Activated B cell treated with CpG ODN at 0.5 μM for 24 hours (primary cell): Measurements from ENCODE around the gene HDAC10. TPM values are rescaled to one million over a fixed set of nuclear protein-coding genes. Genes with fewer than 3 reads are reported as not detected.

Experiments
- ATAC-seq: fragments of 200-7000 bp; cut with Tn5 transposase; one replicate; pipeline ENCODE4 v1.10.0; 2021; ENCODE audit warnings: low read depth, mild to moderate bottlenecking, moderate library complexity
- CTCF ChIA-PET: fragments of 350-600 bp; sonication (Branson Sonifier 250); formaldehyde crosslinking; loops from one replicate; lab custom pipeline; 2021; ENCODE audit warnings: antibody characterized with exemption; lab: Charles Lee
- POLR2A ChIA-PET: fragments of 350-600 bp; sonication (Branson Sonifier 250); formaldehyde crosslinking; loops from one replicate; lab custom pipeline; 2021; ENCODE audit warnings: antibody characterized with exemption; lab: Charles Lee
- DNase-seq: peaks from one replicate; pipeline ENCODE4 v3.0.0; 2022
- H3K27ac Mint-ChIP-seq: one replicate; pipeline ENCODE4 v1.8.0; 2020; ENCODE audit warnings: mixed read lengths
- H3K27me3 Mint-ChIP-seq: one replicate; pipeline ENCODE4 v1.8.0; 2021; ENCODE audit warnings: mixed read lengths
- H3K36me3 Mint-ChIP-seq: one replicate; pipeline ENCODE4 v1.8.0; 2021; ENCODE audit warnings: low read depth, mixed read lengths
- H3K4me1 Mint-ChIP-seq: one replicate; pipeline ENCODE4 v1.8.0; 2021; ENCODE audit warnings: mixed read lengths
- H3K4me3 Mint-ChIP-seq: one replicate; pipeline ENCODE4 v1.8.0; 2020; ENCODE audit warnings: mild to moderate bottlenecking, mixed read lengths
- H3K9me3 Mint-ChIP-seq: one replicate; pipeline ENCODE4 v1.8.0; 2020; ENCODE audit warnings: mixed read lengths
- intact Hi-C: fragments of 100-400 bp; cut with micrococcal nuclease; formaldehyde crosslinking; loops from one replicate; pipeline ENCODE4 v1.15.1; 2024
- total RNA-seq: library from RNA; stranded (reverse); gene quantifications from 2 replicates; pipeline ENCODE4 v1.2.3, GENCODE V29; 2022
- TF ChIP-seq, protein P1 (sequence below): fragments of 200-600 bp; IDR thresholded peaks from one replicate; pipeline ENCODE4 v1.8.0; 2022; ENCODE audit warnings: antibody characterized with exemption, mild to moderate bottlenecking

Gene HDAC10
- total RNA-seq, 1 donor from 2014 or later: 68.2 TPM

DNA sequence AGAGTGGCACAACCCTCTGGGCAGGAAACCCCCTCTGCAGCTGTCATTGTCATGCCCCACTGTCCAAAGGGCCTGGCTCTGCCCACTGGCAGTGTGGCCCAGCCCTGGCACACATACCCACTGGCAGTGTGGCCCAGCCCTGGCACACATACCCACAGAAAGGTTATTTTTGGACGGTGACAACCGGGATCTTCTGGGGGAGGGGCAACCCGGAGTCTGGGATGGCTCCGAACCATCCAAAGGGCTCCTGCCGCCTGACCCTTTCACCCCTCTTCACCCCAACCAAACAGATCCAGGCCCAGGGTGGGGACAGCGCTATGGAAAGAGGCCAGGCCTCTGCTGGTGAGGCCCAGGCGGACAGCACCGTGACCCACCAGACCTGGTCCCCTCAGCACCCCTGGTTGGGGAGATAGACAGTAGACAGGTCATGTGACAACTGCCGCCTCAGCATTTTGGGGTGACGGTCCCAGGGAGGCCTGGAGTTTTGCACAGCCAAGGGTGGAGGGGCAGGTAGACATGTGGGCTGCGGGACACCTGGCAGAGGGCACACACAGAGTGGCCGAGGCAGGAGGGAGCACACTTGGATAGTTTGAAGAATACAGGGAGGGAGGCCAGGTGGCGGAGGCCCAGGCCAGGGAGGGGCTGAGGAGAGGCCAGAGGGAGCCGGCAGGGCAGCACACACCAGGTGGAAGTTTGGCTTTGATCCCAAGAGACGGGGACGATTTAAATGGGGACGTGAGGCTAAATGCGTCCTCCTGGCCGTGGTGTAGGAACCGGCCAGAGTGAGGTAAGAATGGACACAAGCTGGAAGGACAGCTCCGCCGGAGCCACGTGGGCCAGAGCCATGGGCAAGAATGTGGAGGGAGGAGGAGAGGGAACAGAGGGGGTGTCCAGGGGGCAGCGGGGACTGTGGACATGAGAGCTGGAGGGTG is 7.6 kb upstream of the HDAC10 start:
- Mint-ChIP-seq H3K36me3 (no peaks in the 10 kb centered on the region), H3K27ac (no peak overlapping the region), H3K9me3 (no peaks in the 10 kb centered on the region), H3K27me3 (peaks cover 13% of the 10 kb centered on the region), H3K4me3 (no peak overlapping the region), H3K4me1 (peaks cover 13% of the 10 kb centered on the region)
- ATAC-seq (no peak), DNase-seq (no peak)
- intact Hi-C loops: no loop called here
- ChIA-PET CTCF (no interaction called here), POLR2A (interaction anchor here (4.2 kb wide), 1 partner anchor 8 kb away, joined by 17 read pairs; the partner anchor contains the start of gene HDAC10)
- TF ChIP-seq, protein P1, sequence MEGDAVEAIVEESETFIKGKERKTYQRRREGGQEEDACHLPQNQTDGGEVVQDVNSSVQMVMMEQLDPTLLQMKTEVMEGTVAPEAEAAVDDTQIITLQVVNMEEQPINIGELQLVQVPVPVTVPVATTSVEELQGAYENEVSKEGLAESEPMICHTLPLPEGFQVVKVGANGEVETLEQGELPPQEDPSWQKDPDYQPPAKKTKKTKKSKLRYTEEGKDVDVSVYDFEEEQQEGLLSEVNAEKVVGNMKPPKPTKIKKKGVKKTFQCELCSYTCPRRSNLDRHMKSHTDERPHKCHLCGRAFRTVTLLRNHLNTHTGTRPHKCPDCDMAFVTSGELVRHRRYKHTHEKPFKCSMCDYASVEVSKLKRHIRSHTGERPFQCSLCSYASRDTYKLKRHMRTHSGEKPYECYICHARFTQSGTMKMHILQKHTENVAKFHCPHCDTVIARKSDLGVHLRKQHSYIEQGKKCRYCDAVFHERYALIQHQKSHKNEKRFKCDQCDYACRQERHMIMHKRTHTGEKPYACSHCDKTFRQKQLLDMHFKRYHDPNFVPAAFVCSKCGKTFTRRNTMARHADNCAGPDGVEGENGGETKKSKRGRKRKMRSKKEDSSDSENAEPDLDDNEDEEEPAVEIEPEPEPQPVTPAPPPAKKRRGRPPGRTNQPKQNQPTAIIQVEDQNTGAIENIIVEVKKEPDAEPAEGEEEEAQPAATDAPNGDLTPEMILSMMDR: no peak

DNA sequence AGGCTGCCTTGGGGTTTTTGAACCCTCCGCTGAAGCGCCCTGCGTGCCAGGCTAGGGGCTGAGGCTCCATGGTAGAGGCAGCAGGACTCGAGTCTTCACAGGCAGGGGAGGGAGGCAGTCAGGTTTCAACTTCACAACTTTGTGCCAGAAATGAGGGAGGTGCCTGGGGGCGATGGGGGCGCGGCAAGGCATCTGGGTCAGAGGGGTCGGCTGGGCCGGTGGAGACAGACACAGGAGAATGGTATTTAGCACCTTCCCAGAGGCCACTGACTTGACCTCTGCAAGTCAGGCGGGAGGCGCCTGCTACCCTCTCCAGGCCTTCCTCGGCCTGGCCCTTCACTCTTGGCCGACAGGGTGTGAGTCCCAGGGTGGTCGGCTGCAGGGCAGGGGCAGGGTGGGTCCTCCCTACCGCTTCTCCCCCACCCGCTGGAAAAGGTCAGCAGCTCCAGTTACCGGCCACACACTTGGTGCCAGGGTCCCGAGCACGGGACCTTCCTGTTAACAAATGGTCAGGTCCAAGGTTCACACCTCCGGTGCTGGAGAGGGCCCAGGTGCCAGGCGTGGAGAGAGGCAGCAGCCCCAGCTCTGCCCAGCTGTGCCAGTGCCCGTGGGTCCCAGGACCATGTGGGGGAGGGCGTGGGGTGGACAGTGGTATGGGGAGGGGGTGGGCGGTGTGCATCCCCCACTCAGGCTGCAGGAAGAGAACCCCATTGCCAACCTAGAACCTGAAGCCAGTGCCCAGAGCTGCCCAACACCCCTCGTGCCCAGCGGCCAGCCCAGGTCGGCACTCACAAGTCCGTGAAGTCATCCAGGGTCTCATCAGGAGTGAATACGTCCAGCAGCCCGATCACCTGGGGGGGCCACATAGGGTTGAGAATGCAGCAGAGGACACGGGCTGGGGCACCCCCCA is 6.6 kb upstream of the HDAC10 start:
- ATAC-seq: no peak
- CTCF ChIA-PET: no interaction called here
- TF ChIP-seq, protein P1: no peak
- H3K9me3 Mint-ChIP-seq: no peaks in the 10 kb centered on the region
- POLR2A ChIA-PET: no interaction called here
- intact Hi-C loops: no loop called here
- H3K27me3 Mint-ChIP-seq: peaks cover 11% of the 10 kb centered on the region
- peaks cover 9% of the 10 kb centered on the region for H3K4me1 Mint-ChIP-seq
- no peaks in the 10 kb centered on the region for H3K36me3 Mint-ChIP-seq
- no peak overlapping the region for H3K27ac Mint-ChIP-seq
- H3K4me3 Mint-ChIP-seq: no peak overlapping the region
- no peak for DNase-seq

DNA sequence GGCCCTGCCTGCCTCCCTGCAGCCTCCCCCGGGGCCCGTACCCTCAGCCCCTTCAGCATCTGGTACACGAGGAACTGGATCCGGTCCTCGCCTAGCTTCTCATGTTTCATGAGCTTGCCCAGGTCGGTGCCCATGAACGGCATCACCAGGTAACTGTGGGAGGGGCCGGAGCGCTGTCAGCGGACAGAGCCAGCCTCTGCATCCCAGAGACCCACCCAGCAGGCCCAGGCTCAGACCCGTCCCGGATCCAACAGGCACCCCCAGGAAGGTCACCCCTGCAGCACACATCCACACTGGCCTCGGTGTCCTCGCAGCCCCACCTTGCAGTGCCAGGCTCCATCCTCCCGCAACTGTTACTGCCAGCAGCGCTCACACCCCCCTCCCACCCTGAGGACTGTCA is 6.0 kb upstream of the HDAC10 start:
- Mint-ChIP-seq H3K27ac (no peak overlapping the region), H3K9me3 (no peaks in the 10 kb centered on the region), H3K36me3 (no peaks in the 10 kb centered on the region), H3K27me3 (peaks cover 6% of the 10 kb centered on the region), H3K4me3 (no peak overlapping the region), H3K4me1 (peaks cover 2% of the 10 kb centered on the region)
- POLR2A ChIA-PET: no interaction called here
- intact Hi-C loops: no loop called here
- no peak for DNase-seq
- ATAC-seq: no peak
- TF ChIP-seq, protein P1: no peak
- CTCF ChIA-PET: no interaction called here

DNA sequence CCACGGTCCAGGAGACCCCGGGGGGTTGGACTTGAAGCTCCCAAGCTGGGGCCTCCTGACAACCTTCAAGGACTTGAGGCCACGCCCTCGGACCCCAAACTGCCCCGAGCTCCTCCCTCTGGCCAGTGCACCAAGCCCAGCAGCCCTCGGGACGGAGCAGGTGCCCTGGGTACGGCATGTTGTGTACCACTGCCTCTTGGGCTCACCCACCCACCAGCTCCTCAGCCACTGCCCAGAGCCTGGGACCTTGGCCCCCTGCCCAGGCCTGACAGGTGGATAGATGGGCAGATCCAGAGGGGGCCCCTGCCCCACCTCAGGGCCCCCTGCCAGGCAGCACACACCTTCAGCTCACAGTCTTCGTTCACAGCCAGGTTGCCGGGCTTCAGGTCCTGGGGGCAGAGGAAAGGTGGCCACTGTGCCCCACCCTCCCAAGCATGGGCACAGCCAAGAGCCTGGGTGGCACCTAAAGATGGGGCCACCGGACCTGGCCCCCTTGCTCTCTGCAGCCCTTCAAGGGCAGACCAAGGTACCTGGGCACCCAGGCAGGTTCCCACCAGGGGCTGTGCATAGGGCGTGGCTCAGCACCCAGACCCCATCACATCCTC is 5.3 kb upstream of the HDAC10 start:
- CTCF ChIA-PET: interaction anchor here (0.6 kb wide), 1 partner anchor 241 kb away, joined by 3 read pairs; no protein-coding TSS in a partner anchor
- ATAC-seq (no peak), DNase-seq (no peak)
- POLR2A ChIA-PET: no interaction called here
- Mint-ChIP-seq H3K27ac (no peak overlapping the region), H3K4me3 (no peak overlapping the region), H3K9me3 (no peaks in the 10 kb centered on the region), H3K27me3 (peaks cover 4% of the 10 kb centered on the region), H3K4me1 (no peaks in the 10 kb centered on the region), H3K36me3 (no peaks in the 10 kb centered on the region)
- intact Hi-C loops: no loop called here
- TF ChIP-seq, protein P1: no peak
